Measurements from ENCODE around the gene PSENEN.

- no peak for TF ChIP-seq EZH2 (IDR thresholded peaks at IDR 0.05)
- TF ChIP-seq POLR2AphosphoS5 (IDR thresholded peaks at IDR 0.05; ENCODE audit: borderline replicate concordance, low read depth, low read length) = no peak
These were observed 20.1 kb upstream of the PSENEN start for GRCh38 chr19:35725216-35725861.

Measured in SK-N-MC (cell line).